Measurements from ENCODE around the gene SLC6A4. TPM values are rescaled to one million over a fixed set of nuclear protein-coding genes. Genes with fewer than 3 reads are reported as not detected.
"Not testable (repeated sequence)": the region's sequence is repeated elsewhere in the genome, so short reads cannot be mapped to it uniquely, and the experiment has no call there.

The SLC6A4 gene
- polyA plus RNA-seq, 10 donors: 0.09 to 3.8 (median 0.22) TPM

DNA sequence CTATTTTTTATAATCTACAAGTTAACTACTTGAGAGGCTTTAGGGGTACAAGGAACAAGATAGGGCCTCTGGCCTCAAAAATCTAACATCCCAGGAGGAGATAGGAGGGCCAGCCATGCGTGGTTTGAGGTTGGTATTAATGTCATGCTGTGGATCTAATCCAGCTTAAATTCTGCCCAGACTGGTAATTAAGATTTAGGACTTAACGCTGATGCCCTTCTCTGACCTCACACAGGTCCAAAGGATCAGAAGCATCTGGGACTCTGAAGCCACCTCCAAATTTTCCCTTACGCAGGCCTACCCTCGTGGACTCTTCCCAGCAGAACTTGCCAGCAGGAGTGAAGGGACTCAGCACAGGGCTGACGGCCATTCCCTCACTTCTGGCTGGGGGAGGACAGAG is 15.1 kb downstream of the SLC6A4 start:
- DNase-seq: no peak

DNA sequence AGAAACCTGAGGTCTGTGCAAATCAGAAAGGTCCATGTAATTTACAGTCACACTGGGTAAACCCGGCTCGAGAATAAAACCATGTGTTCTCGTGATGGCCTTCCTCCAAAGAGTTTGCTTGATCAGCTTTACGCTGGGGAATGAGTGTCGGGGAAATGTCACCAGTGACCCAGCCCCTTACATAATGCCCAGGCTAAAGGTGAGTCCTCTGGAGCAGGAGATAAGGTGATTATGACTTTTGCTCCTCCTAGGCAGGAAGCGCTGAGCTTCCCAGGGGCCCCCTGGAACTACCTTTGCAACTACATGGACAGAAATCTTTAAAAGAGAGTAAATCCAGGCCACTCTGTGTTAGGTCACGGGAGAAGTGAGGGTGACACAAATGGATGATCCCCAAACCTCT is 15.7 kb downstream of the SLC6A4 start:
- DNase-seq: no peak

DNA sequence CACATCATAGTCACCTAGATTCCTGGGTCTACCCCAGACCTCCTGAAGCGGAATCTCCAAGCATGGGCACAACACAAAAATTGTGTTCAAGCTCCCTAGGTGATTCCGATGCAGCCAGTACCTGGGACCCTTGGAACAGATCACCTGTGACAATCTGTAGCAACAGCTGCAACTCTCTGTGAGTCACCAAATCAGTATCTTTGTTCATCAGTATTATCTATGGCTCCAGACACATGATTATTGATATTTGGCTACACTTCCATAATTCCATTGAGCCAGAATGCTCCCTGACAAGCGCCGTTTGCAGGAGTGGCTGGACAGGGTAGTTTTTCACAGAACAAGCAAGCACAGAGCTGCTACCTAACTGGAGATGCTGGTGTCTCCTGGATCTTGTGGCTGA is 16.2 kb downstream of the SLC6A4 start:
- DNase-seq: no peak

DNA sequence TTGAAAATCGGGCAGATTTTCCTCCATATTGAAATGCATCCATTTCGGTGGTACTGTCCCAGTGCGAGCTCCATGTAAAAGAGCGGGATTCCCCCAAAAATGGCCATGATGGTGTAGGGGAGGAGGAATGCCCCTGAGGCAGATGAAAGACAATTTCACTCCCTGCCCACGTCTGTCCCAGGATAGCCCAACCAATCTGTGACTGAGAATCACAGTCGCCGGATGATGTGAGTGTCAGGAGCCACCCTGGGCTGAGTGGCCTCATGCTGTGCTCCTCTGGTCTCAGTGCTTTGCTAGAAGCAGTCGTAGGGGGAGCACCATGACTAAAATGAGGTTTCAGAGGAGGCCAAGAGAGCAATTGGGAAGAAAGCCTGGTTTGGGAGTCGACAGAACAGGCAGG is 16.7 kb downstream of the SLC6A4 start:
- no peak for DNase-seq

GRCh38 chr17:30217746-30218245 is 17.7 kb downstream of the SLC6A4 start:
- DNase-seq: no peak

DNA sequence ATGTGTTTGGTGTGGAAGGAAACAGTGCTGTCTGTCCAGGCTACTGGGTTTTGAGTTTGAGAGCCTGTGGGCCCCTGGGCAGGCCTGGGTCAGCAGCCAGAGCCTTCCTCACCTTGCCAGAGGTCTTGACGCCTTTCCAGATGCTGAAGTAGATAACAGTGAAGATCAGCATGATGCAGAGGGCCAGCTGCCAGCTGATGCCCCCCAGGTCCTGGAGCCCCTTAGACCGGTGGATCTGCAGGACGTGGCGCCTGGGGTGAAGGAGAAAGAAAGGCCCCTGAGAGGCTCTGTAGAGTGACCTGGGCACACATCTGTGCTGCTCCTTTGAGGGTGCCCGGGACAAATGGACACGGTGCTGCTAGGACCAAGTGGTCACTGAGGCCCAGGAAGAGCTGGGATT is 18.4 kb downstream of the SLC6A4 start:
- no peak for DNase-seq

DNA sequence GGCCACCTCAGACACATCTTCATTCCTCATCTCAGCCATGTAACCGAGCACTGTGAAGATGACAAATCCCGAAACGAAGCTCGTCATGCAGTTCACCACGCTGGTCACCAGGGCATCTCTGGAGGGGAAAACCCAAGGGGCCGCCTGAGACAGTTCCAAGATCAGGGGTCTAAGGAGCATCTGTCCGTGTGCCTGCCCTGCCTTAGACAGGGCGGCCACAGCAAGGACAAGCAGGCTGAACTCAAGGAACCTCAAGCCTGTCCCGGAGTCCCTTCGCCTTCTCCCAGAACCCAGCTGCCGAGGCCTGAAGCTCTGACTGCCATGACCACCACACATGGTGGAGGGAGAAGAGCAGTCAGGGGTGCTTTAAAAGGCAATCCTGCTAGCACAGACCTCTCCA is 22.7 kb downstream of the SLC6A4 start:
- no peak for DNase-seq

- no peak for DNase-seq
Observed at GRCh38 chr17:30211371-30211770, 24.1 kb downstream of the SLC6A4 start.

DNA sequence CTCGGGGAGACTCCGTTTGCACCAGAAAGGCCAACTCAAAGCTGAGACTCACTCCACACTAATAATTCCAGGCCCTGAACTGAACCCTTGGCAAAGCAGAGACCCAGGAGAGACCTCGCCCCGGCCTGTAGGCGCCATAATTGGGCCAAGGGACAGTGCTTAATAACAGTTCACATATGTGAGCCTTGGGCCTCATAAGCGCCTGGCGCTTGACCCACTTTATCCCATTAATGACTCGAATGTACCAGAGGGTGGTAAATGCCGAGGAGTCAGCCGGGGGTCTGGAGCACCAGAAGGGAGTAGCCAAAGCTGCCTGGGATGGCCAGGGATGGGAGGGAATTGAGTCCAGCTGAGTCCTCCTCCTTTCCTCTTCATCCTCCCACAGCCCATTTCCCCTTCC is 24.6 kb downstream of the SLC6A4 start:
- peak in 2 of 3 donors; percentile 21 to 41 for DNase-seq

- DNase-seq: peak in 1 of 3 donors; percentile 14
Observed at GRCh38 chr17:30210366-30210765, 25.1 kb downstream of the SLC6A4 start.

DNA sequence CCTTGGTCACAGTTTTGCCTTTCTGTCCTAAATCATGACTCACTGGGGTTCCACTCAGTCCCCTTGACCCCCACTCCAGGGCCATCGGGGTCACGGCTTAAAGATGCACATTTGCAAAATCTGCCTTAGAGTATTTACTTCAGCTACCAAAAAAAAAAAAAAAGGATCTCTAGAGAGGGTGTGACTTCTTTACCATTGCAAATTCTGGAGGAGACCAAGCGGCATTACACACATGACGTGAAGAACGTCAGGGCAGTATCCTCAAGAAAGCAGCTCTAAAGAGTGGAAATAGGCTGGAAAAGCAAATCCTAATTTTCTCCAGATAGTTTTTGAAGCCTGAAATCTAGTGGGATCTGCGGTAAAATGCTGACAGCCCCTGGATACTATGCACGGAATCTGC is 25.6 kb downstream of the SLC6A4 start:
- no peak for DNase-seq

GRCh38 chr17:30208214-30208613 is 27.3 kb downstream of the SLC6A4 start:
- no peak for DNase-seq

- DNase-seq: no peak
Observed at GRCh38 chr17:30207655-30208054, 27.8 kb downstream of the SLC6A4 start.

- DNase-seq: no peak
Observed at GRCh38 chr17:30203471-30203981, 32.0 kb downstream of the SLC6A4 start.

GRCh38 chr17:30200656-30201055 is 34.8 kb downstream of the SLC6A4 start:
- DNase-seq: not testable (repeated sequence)

DNA sequence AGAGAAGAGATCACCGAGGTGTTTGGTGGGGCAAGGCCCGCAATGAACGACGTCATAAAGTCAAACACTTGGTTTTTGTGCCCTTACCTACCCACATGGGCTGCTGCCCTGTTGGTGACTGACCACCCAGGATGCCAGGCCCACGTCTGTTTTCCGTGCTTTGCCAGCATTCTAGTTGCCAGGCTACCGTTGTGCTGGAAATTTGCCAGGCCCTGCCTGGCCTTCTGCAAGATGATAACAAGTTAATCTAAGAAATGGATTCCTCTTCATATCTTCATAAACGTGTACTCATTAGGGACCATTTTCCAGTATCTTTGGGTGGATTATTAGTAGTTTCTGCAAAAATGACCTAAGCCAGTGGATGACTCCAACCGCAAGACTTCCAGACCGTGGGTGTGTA is 35.4 kb downstream of the SLC6A4 start:
- no peak for DNase-seq

DNA sequence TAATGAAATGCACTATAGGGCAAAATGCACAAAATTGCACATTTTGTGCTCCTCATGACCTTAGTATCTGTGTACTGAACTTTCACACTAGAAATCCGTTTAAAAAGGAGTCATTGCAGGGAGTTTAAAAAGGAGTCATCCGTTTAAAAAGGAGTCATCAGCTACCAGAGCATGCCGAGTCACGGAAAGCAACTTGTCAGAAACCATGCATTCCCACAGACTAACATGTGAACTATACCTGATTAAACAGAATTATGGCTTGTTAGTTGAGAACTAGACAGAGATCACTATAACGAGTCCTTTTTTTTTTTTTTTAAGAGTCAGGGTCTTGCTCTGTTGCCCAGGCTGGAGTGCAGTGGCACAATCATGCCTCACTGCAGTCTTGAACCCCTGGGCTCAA is 35.9 kb downstream of the SLC6A4 start:
- no peak for DNase-seq

GRCh38 chr17:30197416-30197815 is 38.1 kb downstream of the SLC6A4 start:
- DNase-seq: no peak

DNA sequence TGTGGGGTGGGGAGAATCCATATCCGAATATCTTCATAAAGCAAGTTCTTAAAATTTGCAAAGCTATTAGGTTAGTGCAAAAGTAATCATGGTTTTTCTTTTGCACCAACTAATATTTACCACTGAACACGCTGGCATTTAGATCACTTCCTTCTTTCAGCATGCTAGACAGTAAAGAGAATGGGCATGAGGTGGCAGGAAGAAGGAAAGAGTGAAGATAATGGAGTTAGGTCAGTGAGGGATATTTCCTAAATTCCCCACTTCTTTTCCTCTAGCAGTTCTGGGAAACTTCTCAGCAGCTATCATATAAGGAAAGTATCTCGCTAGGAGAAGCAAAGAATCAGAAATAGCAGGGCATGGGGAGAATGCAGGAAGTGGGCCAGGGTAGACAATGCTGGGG is 39.0 kb downstream of the SLC6A4 start:
- no peak for DNase-seq

DNA sequence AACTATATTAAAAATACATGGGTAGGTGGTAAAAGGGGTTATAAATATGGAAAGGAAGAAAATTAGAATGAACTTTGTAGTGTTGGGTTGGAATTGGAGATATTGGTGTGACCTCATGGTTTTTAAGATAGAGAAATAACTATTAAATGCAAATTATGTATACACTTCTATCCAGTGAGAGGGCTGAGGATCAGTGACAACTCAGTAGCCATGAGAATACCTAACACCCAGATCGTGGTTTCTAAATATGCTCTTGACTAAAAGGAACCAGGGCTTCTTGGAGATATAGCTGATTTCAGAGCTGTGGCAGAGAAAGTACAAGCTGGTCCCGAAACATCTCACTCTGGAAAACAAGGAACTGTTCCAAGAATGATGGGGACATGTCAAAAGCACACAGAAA is 44.4 kb downstream of the SLC6A4 start:
- DNase-seq: no peak

DNA sequence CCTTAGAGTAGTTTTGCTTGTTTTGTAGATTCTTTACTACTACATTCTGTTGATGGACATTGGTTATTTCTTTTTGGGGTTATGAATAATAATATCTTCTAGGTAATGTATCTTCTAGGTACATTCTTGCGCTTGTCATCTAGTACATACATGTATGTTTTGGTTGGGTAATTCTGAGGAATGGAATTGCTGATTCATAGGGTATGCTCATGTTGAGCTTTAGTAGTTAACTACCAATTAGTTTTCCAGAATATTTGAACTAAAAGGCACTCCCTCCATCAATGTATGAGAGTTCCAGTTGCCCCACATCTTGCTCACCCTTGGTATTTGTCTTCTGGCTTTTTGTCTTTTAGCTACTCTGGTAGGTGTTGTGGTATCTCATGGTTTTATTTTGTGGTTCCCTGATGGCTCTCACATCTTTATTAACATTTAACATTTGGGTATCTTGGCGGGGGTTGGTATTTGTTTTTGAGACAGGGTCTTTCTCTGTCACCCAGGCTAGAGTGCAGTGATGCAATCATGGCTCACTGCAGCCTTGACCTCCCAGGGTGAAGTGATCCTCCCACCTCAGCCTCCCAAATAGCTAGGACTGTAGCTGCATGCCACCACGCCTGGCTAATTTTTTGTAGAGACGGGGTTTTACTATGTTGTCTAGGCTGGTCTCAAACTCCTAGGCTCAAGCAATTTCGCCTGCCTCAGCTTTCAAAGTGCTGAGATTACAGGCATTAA is 47.1 kb downstream of the SLC6A4 start:
- DNase-seq: no peak

- DNase-seq: no peak
Observed at GRCh38 chr17:30187573-30187972, 47.9 kb downstream of the SLC6A4 start.

GRCh38 chr17:30186761-30187160 is 48.7 kb downstream of the SLC6A4 start:
- DNase-seq: no peak

GRCh38 chr17:30176855-30177254 is 58.6 kb downstream of the SLC6A4 start:
- DNase-seq: no peak

Data from muscle of back (tissue), 11 donors.